NCI-H1105 (cell line): ENCODE data around the gene DCAF15.

Experiments
- DNase-seq: peaks from one replicate; lab custom pipeline; 2025; lab: John Stamatoyannopoulos, UW

DCAF15 gene

GRCh38 chr19:13995017-13995728 lies 42.9 kb downstream of the DCAF15 start:
- DNase-seq: no peak

- no peak for DNase-seq
These were observed 43.8 kb downstream of the DCAF15 start for GRCh38 chr19:13995878-13996765.

- no peak for DNase-seq
These were observed 44.8 kb downstream of the DCAF15 start for GRCh38 chr19:13996928-13997630.

GRCh38 chr19:13997631-13997962 lies 45.3 kb downstream of the DCAF15 start:
- DNase-seq: no peak

GRCh38 chr19:13998426-13998825 lies 46.1 kb downstream of the DCAF15 start:
- no peak for DNase-seq

GRCh38 chr19:13999085-13999484 lies 46.8 kb downstream of the DCAF15 start:
- no peak for DNase-seq

- no peak for DNase-seq
These were observed 48.5 kb downstream of the DCAF15 start for GRCh38 chr19:14000691-14001375.

- DNase-seq: no peak
These were observed 50.4 kb downstream of the DCAF15 start for GRCh38 chr19:14002571-14003250.

GRCh38 chr19:14003251-14004055 lies 51.1 kb downstream of the DCAF15 start:
- DNase-seq: no peak

GRCh38 chr19:14004619-14005348 lies 52.5 kb downstream of the DCAF15 start:
- no peak for DNase-seq

- peak; percentile 74 for DNase-seq
These were observed 53.2 kb downstream of the DCAF15 start for GRCh38 chr19:14005349-14006084.

GRCh38 chr19:14006085-14006765 lies 53.9 kb downstream of the DCAF15 start, which contains the start of gene RFX1:
RFX1 (minus strand) TSS chr19:14006320; CDS start chr19:13993843, 12,477 bp downstream.
- peak; percentile 99 for DNase-seq

GRCh38 chr19:14006766-14007562 lies 54.7 kb downstream of the DCAF15 start:
- DNase-seq: peak; percentile 94
